GM19372 (cell line): ENCODE results near the gene BLOC1S1.

Experiments used
- ATAC-seq: cut with Tn5 transposase; IDR thresholded peaks from one replicate; pipeline ENCODE4 v1.9.1; 2021; ENCODE audit warnings: mild to moderate bottlenecking, low read depth, moderate library complexity; ENCODE audit not compliant: unreplicated experiment

The BLOC1S1 gene

DNA sequence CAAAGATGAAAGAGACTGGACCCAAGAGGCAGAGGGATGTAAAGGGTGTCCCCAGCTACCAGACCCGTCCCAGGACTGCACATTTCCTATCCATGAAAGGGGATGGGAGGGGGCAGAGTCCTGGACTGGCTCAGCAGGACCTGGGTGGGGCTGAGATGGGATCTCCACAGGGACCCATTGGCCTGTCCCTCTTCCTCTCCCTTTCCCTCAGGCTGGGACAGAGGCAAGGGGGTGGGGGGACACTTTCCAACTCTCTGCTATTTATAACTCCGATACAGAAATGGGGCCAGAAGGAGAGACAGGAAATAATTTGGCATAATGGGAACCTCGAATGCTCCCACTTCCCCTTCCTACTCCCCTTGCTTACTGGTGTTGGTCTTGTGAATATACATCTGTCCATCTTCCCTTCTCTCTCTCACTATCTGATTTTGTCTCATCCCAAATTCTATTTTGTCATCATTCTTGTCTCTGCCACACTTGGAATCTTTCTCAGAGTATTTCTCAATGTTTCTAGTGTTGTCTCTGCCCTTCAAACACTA, 7.1 kb upstream of the BLOC1S1 start:
- ATAC-seq = no peak

GRCh38 chr12:55711786-55712553, 3.9 kb upstream of the BLOC1S1 start:
- no peak for ATAC-seq

DNA sequence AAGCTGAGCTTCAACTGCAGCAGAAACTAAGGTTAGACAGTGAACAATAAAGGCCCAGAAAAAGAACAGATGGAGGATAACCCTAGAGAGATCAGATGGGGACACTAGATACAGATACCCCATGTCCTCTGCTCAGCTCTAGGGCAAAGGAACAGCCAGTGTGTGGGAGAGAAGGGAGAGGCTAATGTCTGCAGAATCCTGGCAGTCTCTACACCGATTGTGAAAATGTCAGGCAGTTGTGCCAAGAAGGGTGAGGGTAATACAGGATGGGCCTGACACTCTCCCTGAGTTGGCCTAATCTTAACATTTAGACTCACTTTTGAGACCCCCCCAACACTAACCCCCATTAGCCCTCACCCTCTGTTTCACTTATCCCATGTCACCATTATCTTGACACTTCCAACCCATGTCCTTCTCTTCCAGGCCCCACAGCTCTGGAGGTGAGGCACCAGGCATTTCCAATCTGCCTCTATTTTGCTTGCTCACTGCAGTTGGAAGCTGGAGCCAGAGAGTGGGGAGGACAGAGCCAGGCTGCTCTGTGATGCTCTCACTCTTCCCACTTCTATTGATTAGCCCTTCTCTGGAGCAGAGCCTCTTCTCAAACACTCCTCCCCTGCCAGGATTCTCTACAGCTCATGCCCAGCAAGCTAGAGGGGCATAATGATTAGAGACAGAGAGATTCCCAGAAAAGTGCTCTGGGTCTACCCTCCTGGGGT, 3.0 kb upstream of the BLOC1S1 start:
- ATAC-seq = no peak

GRCh38 chr12:55713721-55714120, 2.1 kb upstream of the BLOC1S1 start:
- no peak for ATAC-seq

DNA sequence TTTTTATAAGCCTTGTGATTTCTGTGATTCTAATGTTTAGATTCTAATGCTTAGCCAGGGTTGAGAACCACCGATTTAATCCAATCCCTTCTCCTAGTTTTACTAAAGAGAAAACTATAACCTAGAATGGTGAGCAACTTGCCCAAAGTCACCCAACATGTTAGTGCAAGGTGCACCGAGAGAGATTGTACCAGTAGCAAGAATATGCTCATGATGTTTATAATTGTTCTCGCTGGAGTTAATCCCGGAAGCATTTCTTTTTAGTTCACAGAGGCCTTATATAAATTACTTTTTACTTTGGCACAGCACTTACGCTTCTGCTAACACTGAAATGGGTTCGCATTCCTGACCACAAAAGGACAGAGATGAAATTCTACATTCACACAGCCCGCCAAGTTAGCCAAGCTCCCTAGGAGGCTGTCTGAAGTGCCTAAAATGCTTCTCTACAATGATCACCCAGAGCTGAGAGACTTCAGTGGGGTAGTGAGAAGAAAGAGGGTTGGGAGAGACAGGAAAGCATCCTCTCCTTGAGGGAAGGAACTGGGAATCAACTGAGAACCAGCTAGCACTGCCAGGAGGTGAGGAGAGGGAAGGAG, 579 bp upstream of the BLOC1S1 start:
- no peak for ATAC-seq

DNA sequence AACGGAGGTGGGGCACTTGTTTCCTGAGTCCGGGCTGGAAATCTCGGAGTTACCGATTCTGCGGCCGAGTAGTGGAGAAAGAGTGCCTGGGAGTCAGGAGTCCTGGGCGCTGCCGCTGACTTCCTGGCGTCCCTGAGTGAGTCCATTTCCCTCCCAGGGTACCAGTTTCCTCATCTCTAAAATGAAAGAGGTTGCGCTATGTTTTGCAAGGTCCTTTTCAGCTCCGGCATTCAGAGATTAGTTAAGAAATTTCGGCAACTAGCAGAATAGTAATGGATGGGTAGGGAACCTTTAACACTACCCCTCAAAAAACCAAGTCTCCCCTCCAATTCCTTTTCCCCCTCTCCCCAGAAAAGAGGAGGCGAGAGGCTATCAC, 724 bp downstream of the BLOC1S1 start:
- peak; percentile 27 for ATAC-seq

- no peak for ATAC-seq
Observed at GRCh38 chr12:55717011-55718007, 1.5 kb downstream of the BLOC1S1 start.

DNA sequence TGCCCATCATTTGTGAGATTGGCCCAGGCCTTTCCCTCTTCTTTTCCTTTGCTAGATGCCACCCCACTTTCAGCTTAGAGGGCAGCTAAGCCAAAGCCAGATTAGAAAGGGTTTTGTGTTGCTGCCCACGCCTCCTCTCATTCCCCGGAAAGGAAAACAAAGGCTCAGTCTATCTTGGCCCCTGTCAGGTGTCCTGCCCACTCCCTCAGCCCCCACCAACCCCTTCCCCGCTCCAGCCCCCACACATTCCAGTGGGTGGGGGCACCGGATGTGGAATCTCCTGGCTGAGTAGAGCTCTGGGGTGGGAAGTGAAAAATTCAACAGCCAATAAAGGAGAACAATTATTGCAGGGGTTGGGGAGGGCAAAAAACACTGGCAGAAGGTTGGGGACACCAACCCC, 2.2 kb downstream of the BLOC1S1 start:
- ATAC-seq = no peak

DNA sequence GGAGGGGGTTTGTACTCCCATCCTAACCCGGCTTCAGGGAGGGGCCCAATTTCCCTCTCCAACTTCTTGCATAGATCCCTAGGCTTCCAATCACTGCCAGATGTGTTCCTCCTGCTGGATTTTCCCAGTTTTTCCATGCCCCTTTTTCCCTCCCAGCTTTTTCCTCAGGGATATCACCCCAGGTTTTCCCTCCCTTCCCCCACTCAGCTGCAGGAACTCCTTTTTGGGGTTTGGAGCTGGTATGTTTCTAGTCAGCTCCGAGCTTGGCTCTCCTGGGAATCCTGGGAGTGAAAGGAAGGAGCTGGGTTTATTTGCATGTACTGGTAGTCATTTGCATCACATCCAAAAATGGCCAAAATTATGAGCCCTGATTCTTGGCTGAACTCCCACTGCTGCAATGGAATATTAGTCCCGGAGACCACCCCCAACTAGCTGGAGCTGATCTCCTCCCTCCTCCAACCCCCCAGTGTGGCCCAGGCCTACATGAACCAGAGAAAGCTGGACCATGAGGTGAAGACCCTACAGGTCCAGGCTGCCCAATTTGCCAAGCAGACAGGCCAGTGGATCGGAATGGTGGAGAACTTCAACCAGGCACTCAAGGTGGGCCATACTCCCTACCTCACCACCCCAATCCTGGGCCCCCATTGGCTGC, 2.9 kb downstream of the BLOC1S1 start:
- no peak for ATAC-seq

- no peak for ATAC-seq
Observed at GRCh38 chr12:55719371-55719770, 3.5 kb downstream of the BLOC1S1 start.

GRCh38 chr12:55720071-55720564, 4.3 kb downstream of the BLOC1S1 start, which contains the start of gene RDH5:
Gene RDH5, plus strand, starts transcription at chr12:55720393. Its CDS starts 792 bp downstream, at chr12:55721185.
- no peak for ATAC-seq

DNA sequence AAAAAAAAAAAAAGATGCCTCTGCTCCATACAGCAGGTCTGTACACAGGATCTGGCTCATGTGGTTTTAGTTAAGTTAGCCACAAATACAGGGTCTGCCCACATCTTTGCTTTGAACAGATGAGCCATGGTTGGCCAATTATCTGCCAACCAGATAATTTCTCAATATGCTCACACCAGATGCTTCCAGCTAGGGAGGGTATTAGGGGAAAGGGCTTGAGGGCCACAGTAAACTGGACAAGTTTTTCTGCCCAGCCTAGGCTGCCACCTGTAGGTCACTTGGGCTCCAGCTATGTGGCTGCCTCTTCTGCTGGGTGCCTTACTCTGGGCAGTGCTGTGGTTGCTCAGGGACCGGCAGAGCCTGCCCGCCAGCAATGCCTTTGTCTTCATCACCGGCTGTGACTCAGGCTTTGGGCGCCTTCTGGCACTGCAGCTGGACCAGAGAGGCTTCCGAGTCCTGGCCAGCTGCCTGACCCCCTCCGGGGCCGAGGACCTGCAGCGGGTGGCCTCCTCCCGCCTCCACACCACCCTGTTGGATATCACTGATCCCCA, 5.1 kb downstream of the BLOC1S1 start:
- ATAC-seq = no peak

GRCh38 chr12:55721601-55722213, 5.9 kb downstream of the BLOC1S1 start:
- ATAC-seq = no peak

DNA sequence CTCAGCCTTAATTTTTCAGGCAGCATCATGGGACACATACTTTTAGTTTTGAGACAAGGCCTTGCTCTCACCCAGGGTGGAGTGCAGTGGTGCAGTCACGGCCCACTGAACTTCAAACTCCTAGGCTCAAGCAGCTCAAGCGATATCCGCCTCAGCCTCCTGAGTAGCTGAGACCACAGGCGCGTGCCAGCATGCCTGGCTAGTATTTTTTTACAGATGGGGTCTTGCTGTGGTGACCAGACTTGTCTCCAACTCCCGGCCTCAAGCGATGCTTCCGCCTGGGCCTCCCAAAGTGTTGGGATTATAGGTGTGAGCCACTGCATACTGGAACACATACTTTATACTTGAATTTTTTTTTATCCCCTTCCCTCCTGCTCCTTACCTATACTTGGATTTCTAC, 7.1 kb downstream of the BLOC1S1 start:
- no peak for ATAC-seq

DNA sequence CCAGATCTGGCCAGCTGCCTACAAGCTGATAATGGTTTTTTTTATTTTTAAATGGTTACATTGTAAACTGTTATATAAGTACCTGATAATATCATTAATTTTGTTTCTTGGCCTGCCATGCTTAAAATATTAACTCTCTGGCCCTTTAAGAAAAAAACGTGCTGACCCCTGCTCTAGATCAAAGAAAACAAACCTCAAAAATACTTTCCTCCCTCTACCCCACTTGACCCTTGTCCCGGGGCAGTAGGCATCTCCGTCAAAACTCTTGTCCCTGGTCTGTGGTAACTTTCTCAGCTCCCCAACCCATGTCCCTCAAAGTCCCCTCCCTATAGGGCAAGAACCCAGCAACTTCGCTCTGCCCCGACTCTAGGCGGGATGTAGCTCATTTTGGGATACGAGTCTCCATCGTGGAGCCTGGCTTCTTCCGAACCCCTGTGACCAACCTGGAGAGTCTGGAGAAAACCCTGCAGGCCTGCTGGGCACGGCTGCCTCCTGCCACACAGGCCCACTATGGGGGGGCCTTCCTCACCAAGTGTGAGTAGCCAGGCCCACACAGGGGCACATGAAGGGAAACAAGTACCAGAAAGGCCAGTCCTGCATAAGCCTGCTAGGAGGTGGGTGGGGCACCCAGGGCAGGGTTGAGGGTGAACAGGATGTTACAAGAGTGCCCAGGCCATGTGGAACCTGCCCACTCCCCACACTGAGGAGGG, 7.8 kb downstream of the BLOC1S1 start:
- ATAC-seq = no peak

DNA sequence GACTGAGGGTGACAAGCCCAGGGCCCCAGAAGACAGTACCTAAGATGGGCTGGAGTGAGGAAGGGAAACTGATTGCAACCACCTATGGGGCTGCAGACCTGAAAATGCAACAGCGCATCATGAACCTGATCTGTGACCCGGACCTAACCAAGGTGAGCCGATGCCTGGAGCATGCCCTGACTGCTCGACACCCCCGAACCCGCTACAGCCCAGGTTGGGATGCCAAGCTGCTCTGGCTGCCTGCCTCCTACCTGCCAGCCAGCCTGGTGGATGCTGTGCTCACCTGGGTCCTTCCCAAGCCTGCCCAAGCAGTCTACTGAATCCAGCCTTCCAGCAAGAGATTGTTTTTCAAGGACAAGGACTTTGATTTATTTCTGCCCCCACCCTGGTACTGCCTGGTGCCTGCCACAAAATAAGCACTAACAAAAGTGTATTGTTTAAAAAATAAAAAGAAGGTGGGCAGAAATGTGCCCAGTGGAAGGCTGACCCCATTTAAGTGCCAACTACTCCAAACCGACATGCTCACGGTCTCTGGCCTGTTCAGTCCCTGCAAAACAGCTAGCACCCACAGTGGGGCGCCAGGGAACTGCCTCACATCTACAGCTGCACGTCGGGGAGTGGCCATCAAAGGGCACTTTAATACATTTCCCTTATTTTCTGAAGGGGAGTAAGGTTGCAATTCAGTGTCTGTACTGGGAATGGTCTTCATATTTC, 8.5 kb downstream of the BLOC1S1 start:
- no peak for ATAC-seq

- no peak for ATAC-seq
Observed at GRCh38 chr12:55724940-55725309, 9.1 kb downstream of the BLOC1S1 start.

DNA sequence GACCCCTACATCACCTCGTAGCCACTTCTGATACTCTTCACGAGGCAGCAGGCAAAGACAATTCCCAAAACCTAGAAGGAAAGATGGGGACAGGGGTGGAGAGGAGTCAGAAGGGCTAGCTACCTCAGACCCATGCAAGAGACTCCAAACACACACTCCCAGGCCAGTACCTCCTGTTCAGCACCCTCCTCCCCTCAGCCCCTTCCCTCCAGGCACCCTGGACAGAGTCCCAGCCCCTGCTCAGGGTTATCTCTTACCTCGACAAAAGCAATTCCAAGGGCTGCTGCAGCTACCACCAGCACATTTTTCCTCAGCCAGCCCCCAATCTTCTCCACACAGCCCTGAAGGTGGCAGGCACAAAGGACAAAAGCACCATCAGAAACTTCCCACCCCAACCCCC, 9.7 kb downstream of the BLOC1S1 start:
- ATAC-seq = no peak
